NT2/D1 (cell line): Measurements from ENCODE around the gene SLC37A1.
A peak's percentile ranks its signal among the peaks of the same experiment; 100 is the strongest.

Experiments
- DNase-seq: peaks from one replicate; pipeline ENCODE4 v3.0.0-alpha.2; 2011; ENCODE audit warnings: low read depth, low spot score
- H3K27me3 ChIP-seq: 2 replicates; pipeline ENCODE4 v1.6.0; 2011; ENCODE audit warnings: mild to moderate bottlenecking; ENCODE audit not compliant: insufficient read length, insufficient read depth
- H3K36me3 ChIP-seq: 2 replicates; pipeline ENCODE4 v1.6.1; 2011; ENCODE audit warnings: mild to moderate bottlenecking, low read length, mixed read lengths; ENCODE audit not compliant: insufficient read depth, insufficient read length
- H3K4me1 ChIP-seq: 2 replicates; pipeline ENCODE4 v1.5.1; 2011; ENCODE audit not compliant: insufficient read depth, insufficient read length
- H3K4me3 ChIP-seq: 2 replicates; pipeline ENCODE4 v1.5.1; 2011; ENCODE audit warnings: low read depth; ENCODE audit not compliant: insufficient read length
- H3K9ac ChIP-seq: 2 replicates; pipeline ENCODE4 v1.6.0; 2011; ENCODE audit warnings: low read depth; ENCODE audit not compliant: insufficient read length
- H3K9me3 ChIP-seq: 2 replicates; pipeline ENCODE4 v1.5.1; 2011; ENCODE audit warnings: mild to moderate bottlenecking, low read length; ENCODE audit not compliant: insufficient read depth
- SUZ12 ChIP-seq: IDR thresholded peaks from 2 replicates; pipeline ENCODE4 v1.6.1; 2011; ENCODE audit not compliant: insufficient read length, insufficient read depth; ENCODE audit errors: extremely low read depth
- YY1 ChIP-seq: IDR thresholded peaks from 2 replicates; pipeline ENCODE4 v1.6.1; 2011; ENCODE audit not compliant: insufficient read length, insufficient read depth
- ZNF274 ChIP-seq: IDR thresholded peaks from 2 replicates; pipeline ENCODE4 v1.6.1; 2011; ENCODE audit warnings: mild to moderate bottlenecking, low read depth, low read length

Gene SLC37A1

GRCh38 chr21:42523211-42523610, 9.6 kb downstream of the SLC37A1 start:
- no peaks in the 10 kb centered on the region for H3K9me3 ChIP-seq
- peaks cover 14% of the 10 kb centered on the region for H3K4me1 ChIP-seq
- TF ChIP-seq YY1, result no peak
- TF ChIP-seq ZNF274, result no peak
- TF ChIP-seq SUZ12, result no peak
- peaks cover 16% of the 10 kb centered on the region for H3K36me3 ChIP-seq
- no peak for DNase-seq
- no peaks in the 10 kb centered on the region for H3K27me3 ChIP-seq
- no peak overlapping the region for H3K4me3 ChIP-seq
- no peak overlapping the region for H3K9ac ChIP-seq

GRCh38 chr21:42523941-42524340, 10.3 kb downstream of the SLC37A1 start:
- Histone ChIP-seq H3K9me3 (no peaks in the 10 kb centered on the region), H3K4me1 (peaks cover 10% of the 10 kb centered on the region), H3K9ac (no peak overlapping the region), H3K27me3 (no peaks in the 10 kb centered on the region), H3K36me3 (peaks cover 10% of the 10 kb centered on the region), H3K4me3 (no peak overlapping the region)
- no peak for DNase-seq
- TF ChIP-seq YY1 (no peak), SUZ12 (no peak), ZNF274 (no peak)

GRCh38 chr21:42524341-42525028, 10.8 kb downstream of the SLC37A1 start:
- peaks cover 10% of the 10 kb centered on the region for H3K4me1 ChIP-seq
- H3K4me3 ChIP-seq, result peak overlapping the region; percentile 40
- H3K36me3 ChIP-seq, result peaks cover 5% of the 10 kb centered on the region
- H3K9me3 ChIP-seq, result no peaks in the 10 kb centered on the region
- H3K9ac ChIP-seq, result peak overlapping the region; percentile 33
- DNase-seq, result no peak
- no peaks in the 10 kb centered on the region for H3K27me3 ChIP-seq
- no peak for TF ChIP-seq SUZ12
- no peak for TF ChIP-seq ZNF274
- no peak for TF ChIP-seq YY1

GRCh38 chr21:42525029-42525581, 11.5 kb downstream of the SLC37A1 start:
- Histone ChIP-seq H3K4me3 (peak overlapping the region; percentile 40), H3K9ac (peak overlapping the region; percentile 33)
- no peak for DNase-seq

GRCh38 chr21:42525676-42526378, 12.2 kb downstream of the SLC37A1 start:
- no peak for DNase-seq
- H3K9me3 ChIP-seq, result no peaks in the 10 kb centered on the region
- H3K36me3 ChIP-seq, result peaks cover 3% of the 10 kb centered on the region
- no peaks in the 10 kb centered on the region for H3K27me3 ChIP-seq
- peaks cover 14% of the 10 kb centered on the region for H3K4me1 ChIP-seq
- TF ChIP-seq ZNF274 (no peak), SUZ12 (no peak), YY1 (no peak)
- no peak overlapping the region for H3K4me3 ChIP-seq
- H3K9ac ChIP-seq, result no peak overlapping the region

More at GRCh38 chr21:42525029-42525581, 11.5 kb downstream of the SLC37A1 start:
- Histone ChIP-seq H3K9me3 (no peaks in the 10 kb centered on the region), H3K36me3 (peaks cover 3% of the 10 kb centered on the region), H3K4me1 (peaks cover 10% of the 10 kb centered on the region), H3K27me3 (no peaks in the 10 kb centered on the region)
- TF ChIP-seq SUZ12, result no peak
- no peak for TF ChIP-seq ZNF274
- TF ChIP-seq YY1, result no peak

GRCh38 chr21:42526379-42526727, 12.7 kb downstream of the SLC37A1 start:
- H3K4me3 ChIP-seq, result no peak overlapping the region
- peaks cover 15% of the 10 kb centered on the region for H3K4me1 ChIP-seq
- peaks cover 3% of the 10 kb centered on the region for H3K36me3 ChIP-seq
- no peaks in the 10 kb centered on the region for H3K27me3 ChIP-seq
- TF ChIP-seq ZNF274 (no peak), YY1 (no peak), SUZ12 (no peak)
- H3K9me3 ChIP-seq, result no peaks in the 10 kb centered on the region
- DNase-seq, result no peak
- no peak overlapping the region for H3K9ac ChIP-seq

- Histone ChIP-seq H3K9ac (no peak overlapping the region), H3K4me3 (no peak overlapping the region), H3K4me1 (peaks cover 15% of the 10 kb centered on the region), H3K36me3 (peaks cover 3% of the 10 kb centered on the region), H3K27me3 (no peaks in the 10 kb centered on the region), H3K9me3 (no peaks in the 10 kb centered on the region)
- DNase-seq, result no peak
- TF ChIP-seq YY1 (no peak), ZNF274 (no peak), SUZ12 (no peak)
Measured at GRCh38 chr21:42527127-42527488, 13.5 kb downstream of the SLC37A1 start.
